Retinal pigment epithelial cell (primary cell): Measurements from ENCODE around the gene ARFGEF3.

ENCODE experiments used
- DNase-seq: peaks from one replicate; pipeline ENCODE4 v3.0.0-alpha.2; 2010; ENCODE audit warnings: low read depth
- H3K4me3 ChIP-seq: 2 replicates; pipeline ENCODE4 v1.5.1; 2011; ENCODE audit warnings: mild to moderate bottlenecking, low read length, control low read depth, moderate library complexity
- CTCF ChIP-seq: conservative IDR thresholded peaks from 2 replicates; pipeline ENCODE4 v1.5.1; 2011; ENCODE audit warnings: low read depth, low read length, control low read depth, inconsistent platforms

Gene ARFGEF3

GRCh38 chr6:138386897-138387296 lies 225.2 kb downstream of the ARFGEF3 start:
- no peak for DNase-seq
- TF ChIP-seq CTCF = no peak

GRCh38 chr6:138387577-138388368 lies 226.0 kb downstream of the ARFGEF3 start:
- no peak overlapping the region for H3K4me3 ChIP-seq
- DNase-seq = no peak
- TF ChIP-seq CTCF = no peak

More at GRCh38 chr6:138386897-138387296, 225.2 kb downstream of the ARFGEF3 start:
- H3K4me3 ChIP-seq = no peak overlapping the region

- no peak for DNase-seq
- TF ChIP-seq CTCF = no peak
- no peak overlapping the region for H3K4me3 ChIP-seq
Observed at GRCh38 chr6:138389551-138389950, 227.8 kb downstream of the ARFGEF3 start.
